MCF 10A (cell line): ENCODE data around the gene PTPRG. TPM values are rescaled to one million over a fixed set of nuclear protein-coding genes. Genes with fewer than 3 reads are reported as not detected.

Source experiments
- BruUV-seq: library from RNA; stranded (reverse); fragments of 400-500 nt; replicated peaks from 2 replicates; lab custom pipeline; 2021; lab: Mats Ljungman, UMichigan
- CTCF ChIA-PET: fragments of 300-600 bp; sonication (Branson Sonifier 250); formaldehyde crosslinking; extraction: SDS; loops from one replicate; lab custom pipeline; 2021; ENCODE audit warnings: antibody characterized with exemption, inconsistent platforms; lab: Yijun Ruan, JAX
- POLR2A ChIA-PET: fragments of 300-600, 350-650 bp; sonication (Branson Sonifier 250); formaldehyde crosslinking; extraction: SDS; loops from one replicate; lab custom pipeline; 2020; ENCODE audit warnings: antibody characterized with exemption, inconsistent platforms; lab: Yijun Ruan, JAX
- DNase-seq: peaks from one replicate; pipeline ENCODE4 v3.0.0-alpha.2; 2018; ENCODE audit not compliant: unreplicated experiment
- H3K27ac Mint-ChIP-seq: one replicate; pipeline ENCODE4 v1.8.0; 2022; ENCODE audit warnings: mild to moderate bottlenecking, low read depth, mixed read lengths; ENCODE audit not compliant: unreplicated experiment
- H3K27me3 Mint-ChIP-seq: one replicate; pipeline ENCODE4 v1.8.0; 2022; ENCODE audit warnings: mixed read lengths; ENCODE audit not compliant: insufficient read depth, unreplicated experiment
- H3K36me3 Mint-ChIP-seq: one replicate; pipeline ENCODE4 v1.8.0; 2022; ENCODE audit warnings: mild to moderate bottlenecking, moderate library complexity, mixed read lengths; ENCODE audit not compliant: insufficient read depth, unreplicated experiment
- H3K4me1 Mint-ChIP-seq: one replicate; pipeline ENCODE4 v1.8.0; 2022; ENCODE audit warnings: mixed read lengths; ENCODE audit not compliant: insufficient read depth, unreplicated experiment
- H3K4me3 Mint-ChIP-seq: one replicate; pipeline ENCODE4 v1.8.0; 2022; ENCODE audit warnings: mild to moderate bottlenecking, moderate library complexity, mixed read lengths; ENCODE audit not compliant: unreplicated experiment
- H3K9me3 Mint-ChIP-seq: one replicate; pipeline ENCODE4 v1.8.0; 2022; ENCODE audit warnings: mixed read lengths; ENCODE audit not compliant: unreplicated experiment
- intact Hi-C: fragments of 100-400 bp; cut with micrococcal nuclease; formaldehyde crosslinking; loops from 2 replicates; pipeline ENCODE4 v1.14.1; 2022
- total RNA-seq: library from RNA; stranded (reverse); gene quantifications from 2 replicates; pipeline ENCODE4 v1.2.3, GENCODE V29; 2022
- TF ChIP-seq, protein P1 (sequence below): fragments of 200-600 bp; IDR thresholded peaks from one replicate; pipeline ENCODE4 v1.8.0; 2022; ENCODE audit warnings: antibody characterized with exemption, mild to moderate bottlenecking; ENCODE audit not compliant: unreplicated experiment

PTPRG gene
- total RNA-seq, 1 experiment from 2014 or later, result 54.5 TPM

DNA sequence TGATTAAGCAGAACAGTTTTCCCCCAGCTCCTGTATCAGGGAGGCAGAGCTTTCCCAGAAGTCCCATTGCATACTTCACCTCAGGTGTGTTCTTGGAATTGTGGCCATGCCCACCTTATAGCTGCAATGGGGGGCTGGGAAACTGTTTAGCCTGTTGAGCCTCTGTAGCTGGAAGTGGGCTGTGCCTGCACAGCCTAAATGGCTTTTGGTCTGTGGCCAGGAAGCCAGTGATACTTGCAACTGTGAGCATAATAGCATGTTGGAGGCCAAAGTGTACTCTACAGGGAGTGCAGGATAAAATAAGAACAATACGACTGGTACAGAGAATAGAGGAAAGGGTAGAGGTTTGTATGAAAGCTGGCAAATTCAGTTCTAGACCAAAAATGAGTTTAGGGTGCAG, 248.5 kb downstream of the PTPRG start:
- Mint-ChIP-seq H3K27me3 (no peaks in the 10 kb centered on the region), H3K4me1 (peaks cover 20% of the 10 kb centered on the region), H3K9me3 (no peaks in the 10 kb centered on the region), H3K36me3 (peaks cover 12% of the 10 kb centered on the region), H3K4me3 (no peak overlapping the region), H3K27ac (no peak overlapping the region)
- DNase-seq, result no peak
- ChIA-PET CTCF (interaction anchor here (0.9 to 1.1 kb wide), 2 partner anchors 10 to 15 kb away, joined by 4 to 6 read pairs; no protein-coding TSS in a partner anchor), POLR2A (no interaction called here)
- no TSS peak for BruUV-seq
- intact Hi-C loops, result no loop called here
- TF ChIP-seq, protein P1, sequence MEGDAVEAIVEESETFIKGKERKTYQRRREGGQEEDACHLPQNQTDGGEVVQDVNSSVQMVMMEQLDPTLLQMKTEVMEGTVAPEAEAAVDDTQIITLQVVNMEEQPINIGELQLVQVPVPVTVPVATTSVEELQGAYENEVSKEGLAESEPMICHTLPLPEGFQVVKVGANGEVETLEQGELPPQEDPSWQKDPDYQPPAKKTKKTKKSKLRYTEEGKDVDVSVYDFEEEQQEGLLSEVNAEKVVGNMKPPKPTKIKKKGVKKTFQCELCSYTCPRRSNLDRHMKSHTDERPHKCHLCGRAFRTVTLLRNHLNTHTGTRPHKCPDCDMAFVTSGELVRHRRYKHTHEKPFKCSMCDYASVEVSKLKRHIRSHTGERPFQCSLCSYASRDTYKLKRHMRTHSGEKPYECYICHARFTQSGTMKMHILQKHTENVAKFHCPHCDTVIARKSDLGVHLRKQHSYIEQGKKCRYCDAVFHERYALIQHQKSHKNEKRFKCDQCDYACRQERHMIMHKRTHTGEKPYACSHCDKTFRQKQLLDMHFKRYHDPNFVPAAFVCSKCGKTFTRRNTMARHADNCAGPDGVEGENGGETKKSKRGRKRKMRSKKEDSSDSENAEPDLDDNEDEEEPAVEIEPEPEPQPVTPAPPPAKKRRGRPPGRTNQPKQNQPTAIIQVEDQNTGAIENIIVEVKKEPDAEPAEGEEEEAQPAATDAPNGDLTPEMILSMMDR, result no peak

- no peak overlapping the region for H3K27ac Mint-ChIP-seq
- intact Hi-C loops, result no loop called here
- no TSS peak for BruUV-seq
Measured at GRCh38 chr3:61810953-61811497, 249.7 kb downstream of the PTPRG start.

DNA sequence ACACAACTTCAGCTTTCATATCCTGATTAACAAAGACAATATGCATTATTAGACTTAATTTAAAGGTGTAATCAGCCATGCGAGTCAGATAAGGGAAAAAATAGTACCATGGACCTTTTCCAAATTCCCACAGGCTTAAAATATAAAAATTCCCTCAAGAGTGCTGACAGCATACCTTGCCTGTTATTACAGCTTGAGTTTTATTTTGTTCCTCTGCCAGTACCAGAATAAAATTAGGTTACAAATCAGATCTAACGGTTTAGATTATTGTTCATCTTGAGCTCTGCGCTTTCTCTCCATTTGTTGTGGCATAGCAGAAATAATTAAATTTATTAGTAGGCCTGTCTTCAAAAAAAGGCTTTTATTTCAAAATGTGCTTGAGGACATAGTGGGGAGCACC, 250.3 kb downstream of the PTPRG start:
- ChIA-PET POLR2A (no interaction called here), CTCF (interaction anchor here (0.6 to 0.8 kb wide), 2 partner anchors 15 to 512 kb away, joined by 3 to 4 read pairs; no protein-coding TSS in a partner anchor)
- no peak overlapping the region for H3K4me3 Mint-ChIP-seq
- TF ChIP-seq, protein P1, result no peak
- no peak overlapping the region for H3K27ac Mint-ChIP-seq
- no peaks in the 10 kb centered on the region for H3K9me3 Mint-ChIP-seq
- DNase-seq, result no peak
- intact Hi-C loops, result no loop called here
- H3K36me3 Mint-ChIP-seq, result peaks cover 12% of the 10 kb centered on the region
- peaks cover 16% of the 10 kb centered on the region for H3K4me1 Mint-ChIP-seq
- BruUV-seq, result no TSS peak
- H3K27me3 Mint-ChIP-seq, result no peaks in the 10 kb centered on the region

More at GRCh38 chr3:61810953-61811497, 249.7 kb downstream of the PTPRG start:
- Mint-ChIP-seq H3K27me3 (no peaks in the 10 kb centered on the region), H3K9me3 (no peaks in the 10 kb centered on the region), H3K4me3 (no peak overlapping the region), H3K4me1 (peaks cover 13% of the 10 kb centered on the region), H3K36me3 (peaks cover 12% of the 10 kb centered on the region)
- TF ChIP-seq, protein P1, result no peak
- ChIA-PET POLR2A (no interaction called here), CTCF (interaction anchor here (0.6 to 0.8 kb wide), 2 partner anchors 14 to 512 kb away, joined by 3 to 4 read pairs; no protein-coding TSS in a partner anchor)
- DNase-seq, result no peak

GRCh38 chr3:61812085-61812484, 250.7 kb downstream of the PTPRG start:
- no peak for DNase-seq
- peaks cover 17% of the 10 kb centered on the region for H3K4me1 Mint-ChIP-seq
- H3K4me3 Mint-ChIP-seq, result no peak overlapping the region
- TF ChIP-seq, protein P1, result no peak
- peaks cover 12% of the 10 kb centered on the region for H3K36me3 Mint-ChIP-seq
- H3K27me3 Mint-ChIP-seq, result no peaks in the 10 kb centered on the region
- no TSS peak for BruUV-seq
- CTCF ChIA-PET, result interaction anchor here (0.8 kb wide), 1 partner anchor 15 kb away, joined by 4 read pairs; no protein-coding TSS in a partner anchor
- intact Hi-C loops, result no loop called here
- POLR2A ChIA-PET, result no interaction called here
- H3K9me3 Mint-ChIP-seq, result no peaks in the 10 kb centered on the region
- H3K27ac Mint-ChIP-seq, result no peak overlapping the region
